Iris pigment epithelial cell (primary cell): ENCODE measurements around the gene CDK15.

Experiments used
- DNase-seq: peaks from one replicate; pipeline ENCODE4 v3.0.0-alpha.2; 2011; ENCODE audit warnings: low read depth

The CDK15 gene

DNA sequence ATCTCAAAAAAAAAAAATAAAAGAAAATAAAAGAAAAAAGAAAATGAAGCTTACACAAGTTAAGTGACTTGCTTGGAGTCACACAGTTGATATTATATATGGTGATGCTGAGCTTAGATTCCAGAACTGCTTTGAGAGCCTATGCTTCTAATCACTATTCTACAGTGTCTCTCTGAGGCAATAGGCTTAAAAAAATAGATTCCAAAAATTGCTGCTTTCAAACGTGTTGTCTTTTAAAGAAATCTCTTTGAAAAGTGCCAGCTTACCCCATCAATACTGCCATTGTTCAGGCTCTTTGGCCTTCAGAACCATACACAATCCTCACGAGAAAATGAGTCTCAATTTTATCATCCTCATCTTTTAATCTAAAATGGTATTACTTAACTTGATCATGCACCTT is 102.6 kb downstream of the CDK15 start:
- DNase-seq = peak; percentile 64

DNA sequence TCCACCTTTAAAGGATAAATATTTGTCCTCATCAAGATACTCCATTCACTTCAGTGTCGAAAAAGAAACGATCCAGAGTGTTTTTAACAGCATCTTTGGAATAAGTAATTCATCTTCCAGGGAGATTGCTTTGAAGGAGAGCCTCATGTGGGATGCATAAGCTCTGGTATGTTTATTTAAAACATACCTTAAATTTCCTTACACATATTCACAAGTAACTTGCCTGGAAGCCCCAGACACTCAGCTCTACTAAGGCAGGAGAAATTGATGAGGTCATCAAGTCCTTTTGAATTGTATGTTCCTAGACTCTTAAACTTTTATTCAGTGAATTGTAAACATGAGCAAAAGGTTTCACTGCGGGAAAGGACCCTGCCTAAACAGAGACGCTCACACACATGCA is 103.0 kb downstream of the CDK15 start:
- peak; percentile 95 for DNase-seq

DNA sequence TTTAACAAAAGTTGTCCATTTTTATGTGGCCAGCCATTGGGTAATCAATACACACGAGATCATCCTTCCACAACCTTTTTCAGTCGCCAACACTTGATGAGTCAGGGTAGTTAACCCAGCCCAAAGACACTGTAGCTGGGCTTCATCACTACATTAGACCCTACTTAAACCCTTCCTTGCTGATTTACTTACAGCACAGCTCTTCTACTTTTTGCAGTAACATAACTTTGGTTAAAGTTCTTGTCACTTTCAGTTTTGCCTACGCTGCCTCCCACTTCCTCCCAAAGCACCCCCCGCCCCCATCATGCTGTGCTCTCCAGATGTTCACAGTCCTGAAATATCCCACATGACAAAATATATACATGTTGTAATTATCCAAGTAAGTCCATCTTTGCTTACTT is 103.6 kb downstream of the CDK15 start:
- peak; percentile 82 for DNase-seq

DNA sequence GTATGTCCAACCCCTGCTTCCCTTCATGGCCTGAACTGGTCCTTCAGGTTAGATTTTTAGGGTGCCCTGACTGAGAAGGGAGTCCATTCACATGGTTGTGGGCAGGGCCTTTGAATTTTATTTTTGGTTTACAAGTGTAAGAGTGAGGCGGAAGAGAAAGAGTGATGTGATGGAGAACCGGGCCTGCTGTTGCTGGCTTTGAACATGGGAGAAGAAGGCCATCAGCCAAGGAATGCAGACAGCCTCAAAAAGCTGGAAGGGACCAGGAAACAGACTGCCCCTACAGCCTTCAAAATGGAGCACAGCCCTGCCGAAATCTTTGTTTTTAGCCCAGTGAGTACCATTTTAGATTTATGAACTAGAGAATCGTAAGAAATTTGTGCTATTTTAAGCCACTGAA is 105.0 kb downstream of the CDK15 start:
- no peak for DNase-seq

DNA sequence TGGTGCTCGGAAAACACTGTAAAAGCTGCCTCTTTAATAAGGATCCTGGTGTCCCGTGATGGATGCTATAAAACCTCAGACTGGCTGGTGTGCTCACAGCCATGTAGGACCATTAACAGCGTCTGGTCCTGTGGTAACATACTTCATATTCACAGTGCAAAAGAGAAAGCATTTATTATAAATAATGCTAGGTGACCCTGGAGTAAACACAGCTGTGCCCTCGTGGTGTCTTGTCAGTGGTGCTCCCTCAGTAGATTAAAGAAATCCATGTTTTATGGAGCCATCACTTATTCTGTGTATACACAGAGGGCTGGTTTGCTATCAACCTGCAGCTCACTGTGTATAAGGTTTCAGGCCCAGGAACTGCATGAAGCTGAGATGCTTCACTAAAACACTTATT is 106.9 kb downstream of the CDK15 start:
- no peak for DNase-seq

DNA sequence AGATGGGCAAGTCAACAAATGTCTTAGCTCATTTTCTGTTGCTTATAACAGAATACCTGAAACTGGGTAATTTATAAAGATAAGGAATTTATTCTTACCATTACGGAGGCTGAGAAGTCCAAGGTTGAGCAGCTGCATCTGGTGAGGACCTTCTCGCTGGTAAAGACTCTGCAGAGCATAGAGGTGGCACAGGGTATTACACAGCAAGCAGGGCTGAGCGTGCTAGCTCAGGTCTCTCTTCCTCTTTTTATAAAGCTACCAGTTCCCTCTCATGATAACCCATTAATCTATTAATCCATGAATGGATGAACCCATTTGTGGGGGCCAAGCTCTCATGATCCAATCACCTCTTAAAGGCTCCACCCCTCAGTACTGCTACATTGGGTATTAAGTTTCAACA is 109.1 kb downstream of the CDK15 start:
- DNase-seq = no peak

DNA sequence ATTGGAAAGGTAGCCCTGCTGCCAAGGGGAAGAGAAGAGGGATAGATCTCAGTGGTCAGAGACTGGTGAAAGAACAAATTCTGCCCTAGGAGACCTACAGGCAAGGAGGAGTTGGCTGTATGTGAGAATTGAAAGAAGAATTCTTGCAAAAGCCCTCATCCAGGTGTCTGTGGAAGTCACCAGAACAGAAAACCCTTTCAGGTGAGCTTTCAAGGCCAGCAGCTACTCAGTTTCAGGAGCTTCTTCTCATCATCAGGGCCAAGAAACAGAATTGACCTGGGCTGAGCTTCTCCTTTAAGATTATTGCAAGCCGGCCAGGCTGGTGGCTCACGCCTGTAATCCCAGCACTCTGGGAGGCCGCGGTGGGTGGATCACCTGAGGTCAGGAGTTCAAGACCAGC is 110.2 kb downstream of the CDK15 start:
- DNase-seq = no peak

DNA sequence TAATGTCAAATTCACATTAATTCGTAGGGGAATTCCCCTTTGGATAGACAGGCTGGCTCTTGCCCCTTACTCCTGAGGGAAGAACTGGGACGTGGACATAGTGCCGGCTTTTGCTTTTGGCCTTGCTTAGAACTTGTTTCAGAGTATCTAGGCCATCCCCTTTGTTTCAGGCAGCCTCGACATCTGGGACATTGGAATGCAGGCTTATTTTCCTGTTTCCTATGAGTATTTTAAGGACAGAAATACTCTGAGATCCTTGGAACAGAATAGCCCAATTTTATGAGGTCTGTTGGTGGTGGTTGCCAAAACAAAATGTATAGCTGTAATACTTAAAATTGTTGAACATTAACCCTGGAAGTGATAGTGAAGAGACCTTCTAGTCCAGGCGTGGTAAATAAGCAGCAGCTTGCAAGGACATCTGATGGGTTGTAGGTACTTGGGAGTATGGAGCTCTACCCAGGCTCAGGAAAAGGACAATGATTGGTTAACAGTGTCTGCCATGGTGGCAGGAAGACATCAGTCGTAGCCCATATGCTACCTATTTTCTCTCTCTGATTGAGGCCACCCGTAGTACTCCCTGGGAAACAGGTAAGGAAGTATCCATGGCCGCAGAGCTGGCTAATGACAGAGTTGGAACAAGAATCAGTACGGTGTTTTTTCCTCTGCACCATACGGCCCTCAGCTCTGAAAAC is 112.4 kb downstream of the CDK15 start:
- DNase-seq = no peak

DNA sequence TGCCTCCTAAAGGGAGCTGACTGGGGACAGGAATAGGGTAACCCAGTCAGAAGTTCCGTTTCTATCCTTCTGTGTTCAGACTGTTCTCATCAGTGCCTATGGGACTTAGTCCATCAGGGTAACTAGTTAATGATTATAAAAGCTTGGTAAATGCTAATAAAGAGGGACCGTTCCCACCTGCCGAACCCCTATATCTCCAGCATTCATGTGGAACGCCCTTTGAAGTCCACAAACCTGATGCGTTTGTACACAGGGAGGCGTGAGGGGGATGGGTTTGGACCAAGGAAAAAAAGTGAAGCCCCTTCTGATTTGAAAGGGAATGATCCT is 112.9 kb downstream of the CDK15 start:
- DNase-seq = no peak

DNA sequence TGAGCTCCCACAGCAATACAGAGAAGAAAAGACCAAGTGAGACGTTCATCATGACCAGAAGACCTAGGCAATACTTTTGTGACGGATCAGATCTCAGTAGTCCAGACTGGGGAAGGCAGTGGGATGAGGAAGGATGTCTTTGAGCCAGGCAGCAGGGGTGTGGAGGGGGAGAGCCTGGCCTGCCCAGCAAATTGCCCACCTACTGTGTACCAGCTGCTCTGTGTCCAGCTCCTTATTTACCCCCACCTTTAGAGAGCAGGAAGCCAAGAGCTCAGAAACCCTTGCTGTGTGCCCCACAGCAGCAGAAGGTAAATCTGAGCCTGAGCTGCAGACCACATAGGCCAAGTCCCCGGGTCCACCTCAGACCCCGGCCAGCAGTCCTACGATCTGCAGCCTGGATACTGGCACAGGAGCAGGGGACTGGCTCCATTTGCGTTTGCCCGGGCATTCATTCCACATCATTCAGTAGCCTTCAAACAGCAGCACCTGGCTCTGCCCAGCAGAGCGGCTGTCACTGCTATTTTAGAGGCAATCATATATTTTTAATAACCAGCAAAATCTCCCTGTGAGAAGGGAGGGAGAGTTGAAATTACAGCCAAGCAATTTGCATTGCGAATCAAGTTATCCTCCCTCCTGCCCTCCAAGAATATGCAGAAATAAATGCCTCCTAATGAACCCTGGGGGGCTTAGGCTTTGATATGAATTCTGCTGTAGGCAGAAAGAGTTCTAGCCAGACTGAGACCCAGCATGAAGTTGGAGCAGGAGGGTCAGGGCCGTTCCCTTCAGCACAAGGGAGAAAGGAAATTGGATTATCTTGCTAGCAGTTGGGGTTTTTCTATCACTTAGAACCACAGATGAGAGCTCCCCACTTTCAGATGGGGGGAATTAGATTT is 117.3 kb downstream of the CDK15 start:
- DNase-seq = no peak

DNA sequence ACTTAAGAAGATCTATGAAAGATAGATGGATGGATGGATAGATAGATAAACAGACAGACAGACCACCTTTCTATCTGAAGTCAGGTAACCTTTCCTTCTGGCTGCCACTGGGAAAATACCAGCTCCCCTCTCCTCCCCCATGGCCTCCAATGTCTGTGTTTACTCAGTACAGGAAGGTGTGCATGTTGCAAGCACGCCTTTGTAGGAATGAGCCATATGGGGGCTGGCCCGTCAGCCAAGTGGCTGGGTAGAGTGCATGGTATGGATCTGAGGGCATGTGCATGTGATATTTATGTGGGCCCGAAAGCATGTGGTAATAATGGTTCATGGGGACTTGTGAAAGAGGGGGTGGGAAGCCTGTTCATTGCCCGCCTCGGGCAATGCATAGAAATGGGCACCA is 118.1 kb downstream of the CDK15 start:
- no peak for DNase-seq

DNA sequence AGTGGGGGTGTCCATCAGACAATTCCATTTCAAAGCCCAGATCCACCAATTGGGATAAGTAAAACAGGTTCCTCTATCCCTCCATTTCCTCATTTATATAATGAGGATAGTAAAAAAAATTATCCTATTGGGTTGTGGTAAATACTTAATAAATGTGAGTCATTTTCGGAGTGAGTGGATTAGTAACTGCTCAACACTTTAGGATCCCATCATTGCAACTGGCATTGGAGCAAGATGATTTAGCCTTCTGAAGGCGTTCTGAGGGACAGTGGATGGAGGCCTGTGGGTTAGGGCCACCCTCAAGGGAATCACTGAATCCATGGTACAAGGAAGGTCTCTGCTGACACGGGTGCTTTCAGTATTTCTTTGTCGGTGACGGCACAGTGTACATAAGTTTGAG is 118.7 kb downstream of the CDK15 start:
- DNase-seq = no peak

DNA sequence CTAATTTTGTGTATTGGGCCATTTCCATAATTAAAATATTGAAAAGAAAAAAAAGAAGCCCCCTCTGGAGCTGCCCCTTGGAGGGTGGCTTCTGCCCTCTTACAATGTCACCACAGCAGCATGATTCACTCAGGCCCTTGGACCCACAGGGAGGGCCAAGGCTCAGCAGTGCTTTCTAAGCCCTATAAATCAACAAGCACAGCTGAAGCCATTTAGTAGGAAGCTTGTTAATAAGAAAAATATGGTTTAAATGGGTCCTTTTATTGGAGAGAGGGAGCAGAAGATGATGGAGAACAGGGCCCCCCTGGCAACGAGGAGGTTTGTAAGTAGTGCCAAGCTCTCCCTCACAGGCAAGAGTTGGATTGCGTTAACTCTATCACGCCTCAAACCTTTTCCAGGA is 119.7 kb downstream of the CDK15 start:
- DNase-seq = no peak

DNA sequence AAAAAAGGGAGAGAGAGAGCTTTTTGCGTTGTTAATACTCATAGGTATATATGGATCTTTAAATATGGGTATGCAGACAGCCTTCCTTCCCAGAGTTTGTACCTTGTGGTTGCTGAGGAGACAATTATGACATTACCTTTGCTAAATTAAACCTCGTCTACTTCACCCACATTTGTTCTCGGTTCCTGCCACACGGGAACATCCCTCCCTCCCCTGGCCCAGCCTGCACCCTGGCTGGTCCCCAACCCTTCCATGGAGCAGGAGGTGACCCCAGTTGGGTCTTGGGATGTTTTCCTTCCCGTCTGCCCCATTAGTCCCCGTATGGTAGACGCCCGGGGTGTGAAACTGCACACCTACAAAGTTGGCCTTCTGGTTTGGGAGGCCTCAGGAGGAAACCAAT is 122.0 kb downstream of the CDK15 start:
- no peak for DNase-seq

DNA sequence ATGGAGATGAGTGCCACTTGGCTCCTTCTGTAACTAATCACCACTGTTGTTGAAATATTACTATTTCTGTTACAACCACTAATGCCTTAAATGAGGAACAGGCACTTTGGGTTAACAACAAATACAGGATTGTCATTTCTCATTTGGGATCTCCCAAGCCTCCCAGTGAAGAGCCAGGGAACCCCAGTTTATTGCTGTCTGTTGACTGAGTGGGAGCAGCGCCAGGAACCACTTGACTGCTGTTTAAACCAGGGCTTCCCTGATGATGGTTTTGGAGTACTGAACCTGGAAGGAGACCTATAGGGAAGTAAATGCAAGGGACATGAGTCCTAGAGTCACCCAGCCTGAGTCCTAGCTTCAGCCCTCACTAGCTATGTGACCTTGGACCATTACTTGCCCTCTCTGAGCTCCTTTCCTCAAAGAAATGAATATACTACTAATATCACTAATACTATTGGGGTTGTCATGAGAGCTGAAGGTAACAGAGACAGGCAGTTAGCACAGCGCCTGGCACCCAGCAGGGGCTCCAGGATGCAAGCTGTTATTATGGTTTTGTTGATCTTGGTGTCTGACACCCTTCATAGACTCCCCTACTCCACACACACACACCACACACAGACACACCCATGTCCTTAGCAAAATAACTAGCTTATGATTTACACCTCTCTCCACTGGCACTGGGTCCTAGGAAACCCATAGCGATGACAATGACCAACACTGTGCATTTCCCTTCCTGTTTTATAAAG is 123.1 kb downstream of the CDK15 start:
- DNase-seq = no peak

DNA sequence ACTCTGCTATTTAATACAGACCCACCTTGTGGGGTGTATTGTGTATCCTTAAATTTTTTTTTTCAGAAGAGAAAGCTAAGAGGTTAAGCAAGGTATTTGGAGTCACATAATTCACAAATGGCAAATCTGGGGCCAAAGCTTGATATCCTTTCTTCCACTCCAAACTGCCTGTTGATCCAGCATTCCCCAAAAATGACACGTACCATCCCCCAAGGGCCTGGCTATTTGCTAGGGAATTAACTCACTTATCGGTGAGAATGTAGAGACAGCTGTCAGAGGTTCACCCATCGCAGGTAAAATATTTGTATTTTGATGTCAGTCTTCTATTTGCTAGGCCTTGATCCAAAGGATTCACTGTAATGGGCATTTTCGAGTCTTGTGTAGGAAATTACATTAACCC is 123.7 kb downstream of the CDK15 start:
- no peak for DNase-seq

DNA sequence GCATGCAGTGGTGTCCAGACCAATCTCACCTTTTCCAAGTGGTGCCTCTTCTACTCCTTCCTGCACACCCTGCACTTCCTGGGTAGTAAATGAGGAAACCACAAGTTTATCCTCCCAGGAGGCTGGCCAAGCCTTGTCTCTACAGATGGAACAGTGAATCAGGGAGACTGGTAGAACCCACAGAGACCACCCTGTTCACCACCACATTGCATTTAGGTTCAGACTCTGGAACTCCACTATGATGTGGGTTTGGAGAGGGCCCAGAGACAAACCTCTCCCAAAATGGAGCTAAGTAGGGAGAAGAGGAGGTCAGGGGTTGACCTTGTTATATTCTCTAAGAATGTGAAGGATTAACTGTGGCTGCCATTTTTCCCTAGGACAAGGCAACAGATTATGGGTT is 124.5 kb downstream of the CDK15 start:
- no peak for DNase-seq

DNA sequence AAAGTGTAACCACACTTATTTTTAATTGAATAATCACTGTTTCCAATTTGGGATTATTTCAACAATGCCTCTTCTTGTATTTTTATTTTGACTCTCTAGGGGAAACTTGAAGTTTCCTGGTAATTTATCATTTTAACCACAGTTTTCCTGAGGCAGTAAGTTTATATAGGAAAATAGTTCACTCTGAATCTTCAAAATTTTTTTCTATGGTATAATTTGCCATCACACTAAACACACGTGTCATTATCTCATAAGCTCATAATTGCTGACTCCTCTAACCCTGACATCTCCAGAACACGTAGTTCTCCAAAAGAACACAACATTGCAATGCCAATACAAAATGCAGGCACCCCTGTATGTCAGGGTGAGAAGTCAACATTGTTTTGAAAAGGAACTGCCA is 125.1 kb downstream of the CDK15 start:
- DNase-seq = no peak

DNA sequence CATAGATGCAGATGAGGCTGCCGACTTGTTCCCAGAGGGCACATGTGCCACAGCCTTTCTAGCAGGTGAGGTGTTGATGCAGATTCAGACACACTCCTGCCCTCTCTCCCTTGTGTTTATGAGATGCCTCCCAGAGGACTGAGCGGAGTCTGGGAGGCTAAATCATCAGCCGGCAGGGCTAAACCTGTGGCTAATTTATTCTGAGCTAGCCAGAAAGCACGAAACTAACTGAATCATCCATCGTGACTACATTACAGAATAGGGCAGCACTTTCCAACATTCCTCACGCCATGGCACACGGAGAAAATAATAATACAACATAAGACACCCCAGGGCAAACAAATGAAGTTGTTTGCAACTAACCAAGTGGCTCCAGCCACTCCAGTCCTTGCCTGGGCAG is 125.6 kb downstream of the CDK15 start:
- DNase-seq = no peak

DNA sequence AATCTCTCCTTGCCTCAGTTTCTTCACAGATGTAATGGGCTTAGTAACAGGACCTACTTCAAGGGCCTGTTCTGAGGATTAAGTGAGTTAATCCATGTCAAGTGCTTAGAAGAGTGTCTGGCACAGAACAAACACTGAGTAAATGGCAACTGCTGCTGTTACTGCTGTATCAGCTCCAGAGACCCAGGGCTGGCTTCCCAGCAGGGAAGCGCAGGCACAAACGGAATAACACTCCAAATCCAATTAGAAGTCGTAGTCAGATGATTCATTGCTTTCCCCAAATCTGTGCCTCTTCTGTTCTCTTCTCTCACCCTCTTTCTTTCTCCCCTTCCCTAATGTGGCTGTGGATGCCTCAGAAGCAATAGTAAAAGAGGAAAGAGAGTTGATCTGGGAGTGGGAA is 126.2 kb downstream of the CDK15 start:
- DNase-seq = no peak

DNA sequence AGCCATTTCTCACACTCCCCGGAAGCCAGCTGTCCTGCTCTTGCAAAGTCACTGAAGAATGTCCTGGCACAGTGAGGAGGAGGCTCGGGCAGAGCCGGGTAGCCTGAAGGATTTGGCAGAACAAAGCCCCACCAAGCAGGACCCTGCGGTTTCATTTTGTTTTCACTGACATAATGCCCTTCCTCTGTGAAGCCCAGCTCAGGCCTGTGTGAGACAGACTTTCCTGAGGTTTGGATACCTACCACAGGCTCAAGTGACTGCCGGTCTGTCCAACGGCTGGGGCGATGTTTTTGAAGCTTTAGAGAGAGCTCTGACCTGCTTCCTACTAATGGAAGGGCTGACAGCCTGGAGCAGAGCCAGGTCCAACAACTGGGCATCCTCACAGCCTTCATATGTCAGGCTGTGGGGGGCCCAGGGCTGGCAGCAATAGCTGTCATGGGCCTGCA is 127.5 kb downstream of the CDK15 start:
- peak; percentile 8 for DNase-seq

DNA sequence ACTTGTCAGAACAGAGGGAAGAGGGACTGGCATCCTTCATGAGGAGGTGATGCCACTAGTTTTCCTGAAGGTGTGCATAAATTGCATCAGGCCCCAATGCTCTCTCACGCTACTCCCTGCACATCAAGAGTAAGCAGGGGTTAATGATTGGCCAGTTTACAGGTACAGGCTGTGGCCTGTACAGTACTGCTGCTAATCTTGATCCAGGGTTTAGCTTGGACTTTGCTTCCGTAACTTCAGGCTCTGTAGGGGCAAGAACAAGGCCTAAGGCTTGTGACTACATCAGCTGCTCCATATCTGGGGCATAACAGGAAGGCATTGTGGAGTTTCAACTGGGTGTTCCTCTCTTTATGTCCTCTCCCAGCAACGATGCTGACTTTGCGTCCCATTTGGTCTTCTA is 130.5 kb downstream of the CDK15 start:
- DNase-seq = no peak

DNA sequence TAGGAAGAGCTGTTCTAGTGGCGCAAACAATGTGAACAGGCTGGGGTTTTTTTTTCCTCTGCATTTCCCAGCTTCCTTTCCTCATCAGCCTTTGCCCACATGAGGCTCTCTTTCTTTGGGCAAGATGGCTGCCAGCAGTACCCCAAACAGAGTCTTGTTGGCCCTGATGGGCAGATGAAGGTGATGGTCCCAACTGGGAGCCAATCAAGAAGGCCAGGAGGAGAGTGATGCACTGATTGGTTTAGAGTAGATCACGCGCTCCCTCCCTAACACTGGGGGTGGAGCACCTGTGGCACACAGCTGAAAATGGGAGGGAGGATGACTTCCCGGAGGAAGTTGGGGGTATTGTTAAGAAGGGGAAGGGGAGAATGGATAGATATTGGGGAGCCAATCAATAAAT is 131.0 kb downstream of the CDK15 start:
- no peak for DNase-seq
